GM23248 (cell line): ENCODE measurements around the gene DECR2. TPM values are rescaled to one million over a fixed set of nuclear protein-coding genes. Genes with fewer than 3 reads are reported as not detected.
"Not testable (repeated sequence)": the region's sequence is repeated elsewhere in the genome, so short reads cannot be mapped to it uniquely, and the experiment has no call there.

Source experiments
- DNase-seq: peaks from one replicate; pipeline ENCODE4 v3.0.0-alpha.2; 2015
- H2AFZ ChIP-seq: fragments of 200-600 bp; sonication (generic); 2 replicates; pipeline ENCODE4 v1.6.1; 2016; ENCODE audit warnings: antibody characterized with exemption
- H3F3A ChIP-seq: fragments of 200-600 bp; sonication (generic); 2 replicates; pipeline ENCODE4 v1.6.1; 2016; ENCODE audit warnings: mild to moderate bottlenecking, antibody characterized with exemption, mixed run types; ENCODE audit not compliant: insufficient read depth
- H3K27ac ChIP-seq: fragments of 200-600 bp; sonication (generic); 2 replicates; pipeline ENCODE4 v1.5.1; 2016; ENCODE audit warnings: mild to moderate bottlenecking
- H3K27me3 ChIP-seq: fragments of 200-600 bp; sonication (generic); replicated peaks from 2 replicates; pipeline ENCODE4 v1.6.1; 2016; ENCODE audit warnings: mild to moderate bottlenecking; ENCODE audit not compliant: insufficient read depth
- H3K36me3 ChIP-seq: fragments of 200-600 bp; sonication (generic); 2 replicates; pipeline ENCODE4 v1.6.1; 2016; ENCODE audit warnings: low read depth, mild to moderate bottlenecking
- H3K4me1 ChIP-seq: fragments of 200-600 bp; sonication (generic); 2 replicates; pipeline ENCODE4 v1.6.1; 2016; ENCODE audit warnings: mild to moderate bottlenecking; ENCODE audit not compliant: insufficient read depth
- H3K4me2 ChIP-seq: fragments of 200-600 bp; sonication (generic); one replicate; pipeline ENCODE4 v1.6.1; 2016; ENCODE audit warnings: mild to moderate bottlenecking; ENCODE audit not compliant: unreplicated experiment
- H3K4me3 ChIP-seq: fragments of 200-600 bp; sonication (generic); 2 replicates; pipeline ENCODE4 v1.5.1; 2016; ENCODE audit warnings: mild to moderate bottlenecking
- H3K79me2 ChIP-seq: fragments of 200-600 bp; sonication (generic); 2 replicates; pipeline ENCODE4 v1.6.1; 2016; ENCODE audit warnings: mild to moderate bottlenecking; ENCODE audit not compliant: insufficient read depth
- H3K9ac ChIP-seq: fragments of 200-600 bp; sonication (generic); 2 replicates; pipeline ENCODE4 v1.6.1; 2016; ENCODE audit warnings: mild to moderate bottlenecking
- H3K9me2 ChIP-seq: fragments of 200-600 bp; sonication (generic); 2 replicates; pipeline ENCODE4 v1.6.1; 2016; ENCODE audit warnings: mixed run types, mild to moderate bottlenecking, moderate library complexity; ENCODE audit not compliant: insufficient read depth
- H3K9me3 ChIP-seq: fragments of 200-600 bp; sonication (generic); one replicate; pipeline ENCODE4 v1.6.1; 2017; ENCODE audit warnings: low read depth
- H4K20me1 ChIP-seq: fragments of 200-600 bp; sonication (generic); 2 replicates; pipeline ENCODE4 v1.6.0; 2016; ENCODE audit not compliant: insufficient read depth
- EZH2 ChIP-seq: fragments of 200-600 bp; sonication (generic); IDR thresholded peaks from 2 replicates; pipeline ENCODE4 v1.6.1; 2018; ENCODE audit warnings: antibody characterized with exemption, mild to moderate bottlenecking; ENCODE audit not compliant: insufficient read depth, poor library complexity, severe bottlenecking
- EZH2phosphoT487 ChIP-seq: fragments of 200-600 bp; sonication (generic); IDR thresholded peaks from 2 replicates; pipeline ENCODE4 v1.6.1; 2018; ENCODE audit warnings: antibody characterized with exemption, moderate library complexity, mild to moderate bottlenecking, low read depth; ENCODE audit not compliant: insufficient read depth
- WGBS, 2 experiments: methylation state at CpG; one replicate each; pipeline ENCODE4 v1.1.6; 2015 to 2017; ENCODE audit warnings: low lambda C conversion rate in 2 of 2, low coverage in 1 of 2; ENCODE audit errors: missing lambda C conversion rate in 2 of 2; 5-methylcytosine and 5-hydroxymethylcytosine counted together
- in situ Hi-C: fragments of 300-500 bp; cut with MboI; formaldehyde crosslinking; loops from 2 replicates; pipeline ENCODE4 v1.15.0; 2020
- polyA plus RNA-seq: library from polyadenylated mRNA; unstranded; fragments of >200 nt; fragmentation: Nextera tagmentation; extraction: Ambion mirVana; gene quantifications from 2 replicates; pipeline ENCODE4 v1.2.1, GENCODE V29; 2016
- total RNA-seq: library from RNA; depleted of rRNA; stranded (reverse); fragments of >200 nt; shearing (Covaris generic); gene quantifications from 2 replicates; pipeline ENCODE4 v1.2.3, GENCODE V29; 2014

Gene DECR2
- total and polyA plus RNA-seq, 2 experiments from 2014 or later = 7.8 to 26.1 TPM

- TF ChIP-seq EZH2phosphoT487 (no peak), EZH2 (no peak)
- H3K27ac ChIP-seq = no peak overlapping the region
- WGBS, 2 experiments = 81 to 84% methylated on average over 33 to 47 of the region's 47 CpGs
- in situ Hi-C loops = no loop called here
- H3K4me1 ChIP-seq = no peaks in the 10 kb centered on the region
- no peaks in the 10 kb centered on the region for H3F3A ChIP-seq
- no peaks in the 10 kb centered on the region for H4K20me1 ChIP-seq
- H3K4me3 ChIP-seq = no peak overlapping the region
- no peak overlapping the region for H3K9ac ChIP-seq
- no peak for DNase-seq
- no peaks in the 10 kb centered on the region for H3K79me2 ChIP-seq
- H3K27me3 ChIP-seq = no peaks in the 10 kb centered on the region
- no peak overlapping the region for H3K4me2 ChIP-seq
- no peaks in the 10 kb centered on the region for H3K9me3 ChIP-seq
- no peaks in the 10 kb centered on the region for H3K36me3 ChIP-seq
- no peaks in the 10 kb centered on the region for H3K9me2 ChIP-seq
- no peak overlapping the region for H2AFZ ChIP-seq
Measured at GRCh38 chr16:359871-360697, 41.6 kb upstream of the DECR2 start.

- WGBS, 2 experiments = 86 to 90% methylated on average over 43 to 47 of the region's 47 CpGs
- Histone ChIP-seq H3K9me3 (no peaks in the 10 kb centered on the region), H3K36me3 (no peaks in the 10 kb centered on the region), H3K27ac (no peak overlapping the region), H3K9me2 (no peaks in the 10 kb centered on the region), H3K27me3 (no peaks in the 10 kb centered on the region), H3K4me1 (no peaks in the 10 kb centered on the region), H3K4me3 (no peak overlapping the region), H3K9ac (no peak overlapping the region), H4K20me1 (no peaks in the 10 kb centered on the region), H3F3A (no peaks in the 10 kb centered on the region), H3K4me2 (no peak overlapping the region), H2AFZ (no peak overlapping the region), H3K79me2 (no peaks in the 10 kb centered on the region)
- in situ Hi-C loops = no loop called here
- TF ChIP-seq EZH2 = no peak
- no peak for TF ChIP-seq EZH2phosphoT487
- no peak for DNase-seq
Measured at GRCh38 chr16:360698-361336, 40.9 kb upstream of the DECR2 start.

- H3K4me3 ChIP-seq = no peak overlapping the region
- no peak overlapping the region for H2AFZ ChIP-seq
- in situ Hi-C loops = no loop called here
- H3K4me1 ChIP-seq = no peaks in the 10 kb centered on the region
- H3K9me2 ChIP-seq = no peaks in the 10 kb centered on the region
- DNase-seq = no peak
- no peaks in the 10 kb centered on the region for H3F3A ChIP-seq
- no peaks in the 10 kb centered on the region for H3K9me3 ChIP-seq
- H3K27me3 ChIP-seq = no peaks in the 10 kb centered on the region
- H3K9ac ChIP-seq = no peak overlapping the region
- H3K79me2 ChIP-seq = no peaks in the 10 kb centered on the region
- no peak for TF ChIP-seq EZH2
- TF ChIP-seq EZH2phosphoT487 = no peak
- WGBS, 2 experiments = 71 to 72% methylated on average over 24 to 30 of the region's 30 CpGs
- H3K27ac ChIP-seq = no peak overlapping the region
- no peaks in the 10 kb centered on the region for H3K36me3 ChIP-seq
- H3K4me2 ChIP-seq = no peak overlapping the region
- H4K20me1 ChIP-seq = no peaks in the 10 kb centered on the region
Measured at GRCh38 chr16:361341-361871, 40.3 kb upstream of the DECR2 start.

GRCh38 chr16:361872-362701 is 39.6 kb upstream of the DECR2 start:
- WGBS, 2 experiments = 36 to 46% methylated on average over 29 to 30 of the region's 30 CpGs
- no peak overlapping the region for H2AFZ ChIP-seq

GRCh38 chr16:362702-362999 is 39.0 kb upstream of the DECR2 start:
- H3K4me1 ChIP-seq, H2AFZ ChIP-seq, H4K20me1 ChIP-seq, H3K27ac ChIP-seq, DNase-seq, H3K4me2 ChIP-seq, H3K27me3 ChIP-seq, H3K9ac ChIP-seq, H3K36me3 ChIP-seq, H3K9me2 ChIP-seq, in situ Hi-C loops, H3K79me2 ChIP-seq, H3F3A ChIP-seq, H3K9me3 ChIP-seq, H3K4me3 ChIP-seq: not testable (repeated sequence)
- 90 to 93% methylated on average over 4 to 24 of the region's 24 CpGs for WGBS, 2 experiments

More at GRCh38 chr16:361872-362701, 39.6 kb upstream of the DECR2 start:
- TF ChIP-seq EZH2phosphoT487 = no peak
- TF ChIP-seq EZH2 = no peak
- no peaks in the 10 kb centered on the region for H3K9me3 ChIP-seq
- H3K4me1 ChIP-seq = no peaks in the 10 kb centered on the region
- H3K27ac ChIP-seq = no peak overlapping the region
- no peaks in the 10 kb centered on the region for H3K79me2 ChIP-seq
- DNase-seq = peak; percentile 82
- H3K4me3 ChIP-seq = no peak overlapping the region
- H3K27me3 ChIP-seq = no peaks in the 10 kb centered on the region
- in situ Hi-C loops = no loop called here
- H3F3A ChIP-seq = no peaks in the 10 kb centered on the region
- H3K36me3 ChIP-seq = no peaks in the 10 kb centered on the region
- H3K9ac ChIP-seq = no peak overlapping the region
- no peak overlapping the region for H3K4me2 ChIP-seq
- no peaks in the 10 kb centered on the region for H4K20me1 ChIP-seq
- H3K9me2 ChIP-seq = no peaks in the 10 kb centered on the region
